HG02588 (cell line): ENCODE data around the gene DNAJC5.
"Not testable (repeated sequence)": the region's sequence is repeated elsewhere in the genome, so short reads cannot be mapped to it uniquely, and the experiment has no call there.

Source experiments
- ATAC-seq: cut with Tn5 transposase; IDR thresholded peaks from one replicate; pipeline ENCODE4 v1.9.1; 2021; ENCODE audit warnings: mild to moderate bottlenecking, moderate library complexity; ENCODE audit not compliant: unreplicated experiment

The DNAJC5 gene

GRCh38 chr20:63952769-63953168 lies 57.8 kb downstream of the DNAJC5 start:
- ATAC-seq: no peak

- ATAC-seq: no peak
Measured at GRCh38 chr20:63953764-63954429, 59.0 kb downstream of the DNAJC5 start.

GRCh38 chr20:63955281-63955826 lies 60.4 kb downstream of the DNAJC5 start:
- no peak for ATAC-seq

- peak; percentile 63 for ATAC-seq
Measured at GRCh38 chr20:63955827-63956663, 61.1 kb downstream of the DNAJC5 start, which contains the start of gene UCKL1. TSS of gene UCKL1 (minus strand) at chr20:63956416. CDS start at chr20:63956372, 44 bp downstream.

- ATAC-seq: peak; percentile 7
Measured at GRCh38 chr20:63956664-63957003, 61.7 kb downstream of the DNAJC5 start.

GRCh38 chr20:63957004-63957689 lies 62.2 kb downstream of the DNAJC5 start:
- peak; percentile 3 for ATAC-seq

GRCh38 chr20:63957690-63958441 lies 62.9 kb downstream of the DNAJC5 start:
- ATAC-seq: no peak

GRCh38 chr20:63958471-63958870 lies 63.5 kb downstream of the DNAJC5 start:
- no peak for ATAC-seq

GRCh38 chr20:63958964-63959698 lies 64.2 kb downstream of the DNAJC5 start:
- no peak for ATAC-seq

GRCh38 chr20:63959699-63960075 lies 64.8 kb downstream of the DNAJC5 start:
- no peak for ATAC-seq

GRCh38 chr20:63960654-63961621 lies 66.0 kb downstream of the DNAJC5 start:
- ATAC-seq: not testable (repeated sequence)

- ATAC-seq: no peak
Measured at GRCh38 chr20:63961664-63962425, 66.9 kb downstream of the DNAJC5 start.

GRCh38 chr20:63962426-63963347 lies 67.8 kb downstream of the DNAJC5 start:
- no peak for ATAC-seq

- ATAC-seq: no peak
Measured at GRCh38 chr20:63963348-63963741, 68.4 kb downstream of the DNAJC5 start.

GRCh38 chr20:63963784-63964301 lies 68.9 kb downstream of the DNAJC5 start:
- ATAC-seq: no peak

GRCh38 chr20:63964412-63964811 lies 69.5 kb downstream of the DNAJC5 start:
- no peak for ATAC-seq
